H9 (cell line): Measurements from ENCODE around the gene PHF20. TPM values are rescaled to one million over a fixed set of nuclear protein-coding genes. Genes with fewer than 3 reads are reported as not detected.
A peak's percentile ranks its signal among the peaks of the same experiment; 100 is the strongest.

Source experiments
- DNase-seq: peaks from one replicate; pipeline ENCODE4 v3.0.0-alpha.2; 2017
- H2AFZ ChIP-seq: one replicate; pipeline ENCODE4 v1.6.1; 2013; ENCODE audit warnings: mild to moderate bottlenecking, low read length, control low read depth, moderate library complexity
- H2AK5ac ChIP-seq: 2 replicates; pipeline ENCODE4 v1.6.1; 2013; ENCODE audit warnings: low read length, control low read depth, mixed read lengths; ENCODE audit not compliant: insufficient read length
- H2BK120ac ChIP-seq: one replicate; pipeline ENCODE4 v1.6.1; 2013; ENCODE audit warnings: low read depth, mild to moderate bottlenecking, low read length, control low read depth, inconsistent platforms; ENCODE audit not compliant: poor library complexity, severe bottlenecking
- H2BK12ac ChIP-seq: 2 replicates; pipeline ENCODE4 v1.6.1; 2013; ENCODE audit warnings: low read length, control low read depth, mixed read lengths, low read depth; ENCODE audit not compliant: insufficient read length
- H2BK15ac ChIP-seq: 2 replicates; pipeline ENCODE4 v1.6.1; 2013; ENCODE audit warnings: low read depth, low read length, control low read depth
- H2BK20ac ChIP-seq: one replicate; pipeline ENCODE4 v1.6.1; 2013; ENCODE audit warnings: low read depth, mild to moderate bottlenecking, low read length, control low read depth, inconsistent platforms; ENCODE audit not compliant: poor library complexity, severe bottlenecking
- H2BK5ac ChIP-seq: 2 replicates; pipeline ENCODE4 v1.6.1; 2013; ENCODE audit warnings: low read length, control low read depth, mixed read lengths; ENCODE audit not compliant: insufficient read length
- H3K14ac ChIP-seq: 2 replicates; pipeline ENCODE4 v1.6.1; 2013; ENCODE audit warnings: low read length, control low read depth; ENCODE audit not compliant: insufficient read depth
- H3K18ac ChIP-seq: 2 replicates; pipeline ENCODE4 v1.6.1; 2013; ENCODE audit warnings: low read depth, mild to moderate bottlenecking, mixed read lengths, low read length, control low read depth; ENCODE audit not compliant: insufficient read length
- H3K23ac ChIP-seq: 2 replicates; pipeline ENCODE4 v1.6.1; 2013; ENCODE audit warnings: low read length, control low read depth, mixed read lengths, low read depth; ENCODE audit not compliant: insufficient read length
- H3K23me2 ChIP-seq: 2 replicates; pipeline ENCODE4 v1.6.1; 2013; ENCODE audit warnings: low read depth, mild to moderate bottlenecking, mixed read lengths, low read length, control low read depth; ENCODE audit not compliant: insufficient read length, poor library complexity, severe bottlenecking
- H3K27ac ChIP-seq: 2 replicates; pipeline ENCODE4 v1.5.1; 2013; ENCODE audit warnings: low read length, control low read depth, mixed read lengths, low read depth; ENCODE audit not compliant: insufficient read length
- H3K27me3 ChIP-seq: 2 replicates; pipeline ENCODE4 v1.6.1; 2013; ENCODE audit warnings: low read length, control low read depth, inconsistent platforms; ENCODE audit not compliant: insufficient read depth
- H3K4ac ChIP-seq: 2 replicates; pipeline ENCODE4 v1.6.1; 2013; ENCODE audit warnings: low read depth, mild to moderate bottlenecking, control low read depth, inconsistent platforms, low read length, moderate library complexity
- H3K4me1 ChIP-seq: 2 replicates; pipeline ENCODE4 v1.6.1; 2013; ENCODE audit warnings: low read length, control low read depth, inconsistent platforms; ENCODE audit not compliant: insufficient read depth
- H3K4me2 ChIP-seq: 2 replicates; pipeline ENCODE4 v1.6.1; 2013; ENCODE audit warnings: low read length, control low read depth, mixed read lengths; ENCODE audit not compliant: insufficient read length, insufficient read depth
- H3K56ac ChIP-seq: 2 replicates; pipeline ENCODE4 v1.6.1; 2013; ENCODE audit warnings: low read depth, mild to moderate bottlenecking, mixed read lengths, low read length, control low read depth; ENCODE audit not compliant: insufficient read length
- H3K79me1 ChIP-seq: 2 replicates; pipeline ENCODE4 v1.6.1; 2013; ENCODE audit warnings: low read depth, mild to moderate bottlenecking, moderate library complexity, low read length, control low read depth, inconsistent platforms; ENCODE audit not compliant: insufficient read depth, poor library complexity, severe bottlenecking
- H3K79me2 ChIP-seq: 2 replicates; pipeline ENCODE4 v1.6.1; 2013; ENCODE audit warnings: low read length, control low read depth, inconsistent platforms; ENCODE audit not compliant: insufficient read depth
- H3K9ac ChIP-seq: 2 replicates; pipeline ENCODE4 v1.6.1; 2013; ENCODE audit warnings: low read length, control low read depth, mixed read lengths; ENCODE audit not compliant: insufficient read length; ENCODE audit errors: extremely low read depth
- H3K9me3 ChIP-seq: one replicate; pipeline ENCODE4 v1.6.1; 2013; ENCODE audit warnings: low read depth, low read length, inconsistent platforms; ENCODE audit not compliant: control insufficient read depth
- H3T11ph ChIP-seq: one replicate; pipeline ENCODE4 v1.6.1; 2013; ENCODE audit warnings: mild to moderate bottlenecking, low read length, control low read depth, inconsistent platforms
- H4K20me1 ChIP-seq: one replicate; pipeline ENCODE4 v1.6.1; 2013; ENCODE audit not compliant: control insufficient read depth, insufficient read length, insufficient read depth
- H4K5ac ChIP-seq: 2 replicates; pipeline ENCODE4 v1.6.1; 2013; ENCODE audit warnings: low read depth, mild to moderate bottlenecking, mixed read lengths, low read length, control low read depth; ENCODE audit not compliant: insufficient read length
- H4K8ac ChIP-seq: replicated peaks from 2 replicates; pipeline ENCODE4 v1.6.1; 2013; ENCODE audit warnings: low read length, control low read depth, mixed read lengths, low read depth; ENCODE audit not compliant: insufficient read length
- H4K91ac ChIP-seq: 2 replicates; pipeline ENCODE4 v1.6.1; 2013; ENCODE audit warnings: low read depth, mild to moderate bottlenecking, moderate library complexity, mixed read lengths, low read length, control low read depth; ENCODE audit not compliant: insufficient read length
- H3K27ac Mint-ChIP-seq, 3 experiments: 2 replicates in 2 of 3; 3 replicates in 1 of 3; pipeline ENCODE4 v1.8.0; 2020 to 2021; ENCODE audit warnings: mixed read lengths in 3 of 3, mild to moderate bottlenecking in 1 of 3, moderate library complexity in 1 of 3
- H3K27me3 Mint-ChIP-seq: 2 replicates; pipeline ENCODE4 v1.8.0; 2021; ENCODE audit warnings: low read depth, mild to moderate bottlenecking, moderate library complexity, mixed read lengths
- H3K36me3 Mint-ChIP-seq, 3 experiments: 2 replicates in 2 of 3; 3 replicates in 1 of 3; pipeline ENCODE4 v1.8.0; 2020 to 2021; ENCODE audit warnings: low read depth in 3 of 3, mixed read lengths in 3 of 3; ENCODE audit not compliant: insufficient read depth in 1 of 3
- H3K4me1 Mint-ChIP-seq, 2 experiments: 2 replicates each; pipeline ENCODE4 v1.8.0; 2020; ENCODE audit warnings: mixed read lengths in 2 of 2
- H3K4me3 Mint-ChIP-seq, 2 experiments: 2 replicates in 1 of 2; 3 replicates in 1 of 2; pipeline ENCODE4 v1.8.0; 2020 to 2021; ENCODE audit warnings: mild to moderate bottlenecking in 2 of 2, mixed read lengths in 2 of 2, moderate library complexity in 1 of 2
- H3K9me3 Mint-ChIP-seq, 2 experiments: 2 replicates in 1 of 2; 3 replicates in 1 of 2; pipeline ENCODE4 v1.8.0; 2020; ENCODE audit warnings: mild to moderate bottlenecking in 2 of 2, mixed read lengths in 2 of 2, moderate library complexity in 1 of 2
- CTCF ChIP-seq: fragments of 200-600 bp; sonication (generic); conservative IDR thresholded peaks from 3 replicates; pipeline ENCODE4 v1.8.0; 2021; ENCODE audit warnings: antibody characterized with exemption, mild to moderate bottlenecking
- WGBS: extraction: QIAGEN DNeasy Blood & Tissue Kit; methylation state at CpG from one replicate; pipeline ENCODE4 v1.1.7; 2013; ENCODE audit warnings: missing lambda C conversion rate, low lambda C conversion rate, mixed read lengths; ENCODE audit not compliant: insufficient read length; ENCODE audit errors: extremely low coverage; 5-methylcytosine and 5-hydroxymethylcytosine counted together
- total RNA-seq: library from RNA; stranded (reverse); gene quantifications from 2 replicates; pipeline ENCODE4 v1.2.1, GENCODE V29; 2021

Gene PHF20
- total RNA-seq, 1 experiment from 2014 or later: 50.3 TPM

- H3K4ac ChIP-seq: no peak overlapping the region
- H3K27ac ChIP-seq: no peak overlapping the region
- no peaks in the 10 kb centered on the region for H3K4me1 ChIP-seq
- H2AFZ ChIP-seq: no peak overlapping the region
- Mint-ChIP-seq H3K36me3 (peaks cover 0 to 16% (median 5%) of the 10 kb centered on the region in 3 experiments; a peak in 5 of 7 replicates), H3K4me1 (0 out of 4 replicates have a peak, but pooled peaks cover 0 to 2% of the 10 kb centered on the region in 2 experiments), H3K27ac (0 out of 7 replicates have a peak overlapping the region, but pooled peaks of 1 of the 3 experiments have one; percentile 18), H3K27me3 (no peaks in the 10 kb centered on the region), H3K4me3 (no peak overlapping the region), H3K9me3 (no peaks in the 10 kb centered on the region)
- H2BK120ac ChIP-seq: no peak overlapping the region
- H3K14ac ChIP-seq: no peak overlapping the region
- no peak overlapping the region for H4K5ac ChIP-seq
- H4K20me1 ChIP-seq: no peaks in the 10 kb centered on the region
- DNase-seq: no peak
- H3K23me2 ChIP-seq: no peaks in the 10 kb centered on the region
- no peak overlapping the region for H3K4me2 ChIP-seq
- H3K56ac ChIP-seq: no peak overlapping the region
- H3K79me2 ChIP-seq: no peaks in the 10 kb centered on the region
- H2AK5ac ChIP-seq: no peak overlapping the region
- H4K8ac ChIP-seq: no peak overlapping the region
- no peak overlapping the region for H3K9ac ChIP-seq
- no peaks in the 10 kb centered on the region for H3K9me3 ChIP-seq
- no peak overlapping the region for H2BK12ac ChIP-seq
- no peak for TF ChIP-seq CTCF
- WGBS: no CpG with 5 or more reads among the region's 2 CpGs
- H4K91ac ChIP-seq: no peak overlapping the region
- H3K79me1 ChIP-seq: no peaks in the 10 kb centered on the region
- no peak overlapping the region for H3K23ac ChIP-seq
- no peaks in the 10 kb centered on the region for H3K27me3 ChIP-seq
- no peak overlapping the region for H2BK20ac ChIP-seq
- H2BK15ac ChIP-seq: no peak overlapping the region
- H3T11ph ChIP-seq: no peak overlapping the region
- no peak overlapping the region for H2BK5ac ChIP-seq
- no peak overlapping the region for H3K18ac ChIP-seq
Observed at GRCh38 chr20:35891375-35891774, 119.6 kb downstream of the PHF20 start.
